Aorta (tissue), 5 donors: ENCODE results near the gene DR1. TPM values are rescaled to one million over a fixed set of nuclear protein-coding genes. Genes with fewer than 3 reads are reported as not detected.

Experiments used
- ATAC-seq: fragments of 200-7000 bp; cut with Tn5 transposase; one replicate; pipeline ENCODE4 v1.9.1; 2022; ENCODE audit warnings: moderate library complexity; ENCODE audit not compliant: low FRiP score
- DNase-seq, 2 donors: peaks; one replicate each; pipeline ENCODE4 v3.0.0-alpha.2; 2020
- H3K27ac ChIP-seq, 2 donors: one replicate each; pipeline ENCODE4 v1.5.1; 2013; ENCODE audit warnings: low read length in 2 of 2, mild to moderate bottlenecking in 2 of 2, moderate library complexity in 2 of 2, control low read depth in 1 of 2, inconsistent platforms in 1 of 2, low read depth in 1 of 2
- H3K27me3 ChIP-seq, 2 donors: one replicate each; pipeline ENCODE4 v1.6.1; 2013; ENCODE audit warnings: control low read depth in 1 of 2, low read length in 1 of 2, mild to moderate bottlenecking in 1 of 2, moderate library complexity in 1 of 2; ENCODE audit not compliant: insufficient read depth in 2 of 2, control insufficient read depth in 1 of 2
- H3K36me3 ChIP-seq, 2 donors: one replicate each; pipeline ENCODE4 v1.6.1; 2013; ENCODE audit warnings: control low read depth in 1 of 2, low read length in 1 of 2, mild to moderate bottlenecking in 1 of 2; ENCODE audit not compliant: insufficient read depth in 2 of 2, control insufficient read depth in 1 of 2
- H3K4me1 ChIP-seq, 2 donors: one replicate each; pipeline ENCODE4 v1.6.1; 2013; ENCODE audit warnings: low read length in 2 of 2, control low read depth in 1 of 2, mild to moderate bottlenecking in 1 of 2, moderate library complexity in 1 of 2; ENCODE audit not compliant: insufficient read depth in 2 of 2, control insufficient read depth in 1 of 2
- H3K4me3 ChIP-seq, 2 donors: one replicate each; pipeline ENCODE4 v1.5.1; 2013; ENCODE audit warnings: low read length in 2 of 2, control low read depth in 1 of 2, mild to moderate bottlenecking in 1 of 2
- H3K9me3 ChIP-seq: one replicate; pipeline ENCODE4 v1.6.1; 2013; ENCODE audit warnings: mild to moderate bottlenecking, low read length; ENCODE audit not compliant: control insufficient read depth
- WGBS, 2 donors: extraction: QIAGEN DNeasy Blood & Tissue Kit; methylation state at CpG; one replicate each; pipeline ENCODE4 v1.1.7; 2013; 5-methylcytosine and 5-hydroxymethylcytosine counted together
- intact Hi-C, 2 donors: fragments of 100-400 bp; cut with DNase I; formaldehyde crosslinking; loops; one replicate each; pipeline versions ENCODE4 v1.14.2 to v1.15.0; 2022
- polyA plus RNA-seq, 2 donors: library from polyadenylated mRNA; stranded (reverse); fragments of 200-250 nt; gene quantifications; one replicate each; pipeline ENCODE4 v1.2.3, GENCODE V29; 2013
- total RNA-seq, 2 donors: library from RNA; stranded (reverse); fragmentation: NEBNext Ultra II Directional; extraction: Animal tissue kit (Norgen Biotek cat#: 25700); gene quantifications; one replicate each; pipeline ENCODE4 v1.2.1, GENCODE V29; 2021
- donor health status: healthy with polysubstance abuse.
- donor health status: Bipolar disorder and iron deficiency.
- donor health status: DM: no; HTN: no; CAD: no.
- donor health status: DM: no; HTN: no; CAD: no.
- donor health status: DM: yes; HTN: yes; CAD: no.

DR1 gene
- total and polyA plus RNA-seq, 4 donors: 15.3 to 45.2 (median 33.1) TPM

DNA sequence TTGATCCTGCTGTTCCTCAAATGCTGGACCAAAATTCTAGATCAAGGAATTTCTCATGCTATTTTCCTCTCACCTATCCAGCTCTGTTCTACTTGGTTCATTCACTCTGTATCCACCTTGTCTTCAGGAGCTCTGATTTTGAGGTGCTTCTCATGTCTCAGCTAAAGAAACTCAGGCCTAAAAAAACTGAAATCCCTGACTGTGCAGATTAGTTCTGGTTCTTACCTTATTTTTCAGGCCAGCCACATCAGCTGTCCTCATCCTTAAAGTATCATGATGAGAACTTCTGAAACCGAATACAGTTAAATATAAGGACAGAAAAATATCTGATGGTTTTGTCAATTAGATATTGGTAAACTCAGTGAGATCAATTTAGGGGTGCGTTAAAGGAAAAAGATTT, 27.8 kb upstream of the DR1 start:
- H3K36me3 ChIP-seq: no peaks in the 10 kb centered on the region
- H3K27ac ChIP-seq: no peak overlapping the region
- intact Hi-C loops: no loop called here
- ATAC-seq (no peak), DNase-seq (no peak)
- no peaks in the 10 kb centered on the region for H3K9me3 ChIP-seq
- peaks cover 0 to 3% of the 10 kb centered on the region in 2 donors for H3K4me1 ChIP-seq
- H3K27me3 ChIP-seq: no peaks in the 10 kb centered on the region
- 97 to 98% methylated on average over 2 of the region's 2 CpGs for WGBS, 2 donors
- no peak overlapping the region for H3K4me3 ChIP-seq

- 97 to 99% methylated on average over 1 of the region's 1 CpG for WGBS, 2 donors
- no peak for ATAC-seq
- Histone ChIP-seq H3K4me1 (peaks cover 0 to 3% of the 10 kb centered on the region in 2 donors), H3K27ac (no peak overlapping the region), H3K27me3 (no peaks in the 10 kb centered on the region), H3K4me3 (no peak overlapping the region), H3K36me3 (no peaks in the 10 kb centered on the region), H3K9me3 (no peaks in the 10 kb centered on the region)
- intact Hi-C loops: no loop called here
- no peak for DNase-seq
Measured at GRCh38 chr1:93321720-93322119, 24.0 kb upstream of the DR1 start.

GRCh38 chr1:93322349-93322748, 23.4 kb upstream of the DR1 start:
- 87 to 88% methylated on average over 3 of the region's 3 CpGs for WGBS, 2 donors
- no peak overlapping the region for H3K4me3 ChIP-seq
- no peaks in the 10 kb centered on the region for H3K9me3 ChIP-seq
- H3K4me1 ChIP-seq: peaks cover 0 to 3% of the 10 kb centered on the region in 2 donors
- intact Hi-C loops: no loop called here
- H3K27ac ChIP-seq: no peak overlapping the region
- DNase-seq (no peak), ATAC-seq (no peak)
- no peaks in the 10 kb centered on the region for H3K36me3 ChIP-seq
- no peaks in the 10 kb centered on the region for H3K27me3 ChIP-seq

GRCh38 chr1:93323185-93323820, 22.4 kb upstream of the DR1 start:
- no peak overlapping the region for H3K4me3 ChIP-seq
- no peaks in the 10 kb centered on the region for H3K36me3 ChIP-seq
- ATAC-seq: no peak
- intact Hi-C loops: no loop called here
- H3K9me3 ChIP-seq: no peaks in the 10 kb centered on the region
- no peak overlapping the region for H3K27ac ChIP-seq
- 18 to 25% methylated on average over 3 of the region's 3 CpGs for WGBS, 2 donors
- H3K4me1 ChIP-seq: peaks cover 0 to 3% of the 10 kb centered on the region in 2 donors
- DNase-seq: no peak
- no peaks in the 10 kb centered on the region for H3K27me3 ChIP-seq

- no peak overlapping the region for H3K27ac ChIP-seq
- no peak overlapping the region for H3K4me3 ChIP-seq
- peaks cover 0 to 3% of the 10 kb centered on the region in 2 donors for H3K4me1 ChIP-seq
- DNase-seq (no peak), ATAC-seq (no peak)
- no peaks in the 10 kb centered on the region for H3K36me3 ChIP-seq
- WGBS, 2 donors: 67 to 72% methylated on average over 8 of the region's 8 CpGs
- H3K27me3 ChIP-seq: no peaks in the 10 kb centered on the region
- H3K9me3 ChIP-seq: no peaks in the 10 kb centered on the region
- intact Hi-C loops: no loop called here
Measured at GRCh38 chr1:93324486-93325464, 20.9 kb upstream of the DR1 start.

DNA sequence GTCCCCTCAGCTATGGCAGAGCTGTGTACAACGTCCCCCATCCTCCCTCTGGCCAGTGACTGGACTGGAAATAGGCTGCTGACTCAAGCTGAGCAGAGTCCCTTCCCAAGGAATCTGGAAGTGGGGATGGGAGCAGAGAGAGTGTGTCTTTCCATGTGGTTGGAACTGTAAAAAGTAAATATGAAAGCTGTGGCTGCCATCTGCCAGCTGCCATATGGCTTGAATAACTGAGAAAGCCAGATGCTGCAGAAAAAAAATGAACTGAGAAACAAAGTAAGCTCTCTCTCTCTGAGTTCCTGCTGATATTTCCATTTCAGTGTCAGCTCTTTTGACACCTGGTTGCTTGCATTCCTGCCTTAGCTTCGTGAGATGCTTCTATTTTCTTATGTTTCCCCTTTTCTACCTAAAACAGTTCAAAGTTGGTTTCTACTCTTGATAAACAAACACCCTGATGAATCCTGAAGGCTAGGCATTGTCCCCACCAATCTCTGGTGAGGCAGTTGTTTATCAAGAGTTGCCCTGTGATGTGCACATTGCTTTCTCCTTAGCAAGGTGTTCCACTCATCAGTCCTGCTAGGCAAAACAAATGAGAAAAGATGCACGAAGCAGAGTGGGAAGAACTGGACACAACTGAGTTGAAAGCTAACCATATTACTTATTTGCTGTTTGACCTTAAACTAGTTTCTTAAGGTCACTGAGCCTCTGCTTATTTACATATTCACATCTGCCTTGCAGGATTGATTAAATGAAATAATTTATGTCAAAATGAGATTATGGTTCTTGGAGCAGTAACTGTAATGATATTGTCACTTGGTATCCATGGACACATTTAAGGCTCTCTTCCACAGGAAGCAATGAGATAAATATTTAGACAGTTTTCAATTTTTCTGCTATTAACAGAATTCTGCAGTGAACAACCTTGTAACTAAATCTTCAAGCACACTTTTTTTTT, 16.6 kb upstream of the DR1 start:
- 55 to 62% methylated on average over 3 of the region's 3 CpGs for WGBS, 2 donors
- H3K9me3 ChIP-seq: no peaks in the 10 kb centered on the region
- DNase-seq (no peak), ATAC-seq (no peak)
- H3K36me3 ChIP-seq: no peaks in the 10 kb centered on the region
- no peak overlapping the region for H3K4me3 ChIP-seq
- intact Hi-C loops: no loop called here
- no peaks in the 10 kb centered on the region for H3K27me3 ChIP-seq
- H3K27ac ChIP-seq: no peak overlapping the region
- no peaks in the 10 kb centered on the region for H3K4me1 ChIP-seq

- no peaks in the 10 kb centered on the region for H3K36me3 ChIP-seq
- intact Hi-C loops: no loop called here
- H3K4me1 ChIP-seq: no peaks in the 10 kb centered on the region
- no peak overlapping the region for H3K4me3 ChIP-seq
- no peak overlapping the region for H3K27ac ChIP-seq
- H3K27me3 ChIP-seq: no peaks in the 10 kb centered on the region
- ATAC-seq (no peak), DNase-seq (no peak)
- no peaks in the 10 kb centered on the region for H3K9me3 ChIP-seq
- WGBS, 2 donors: 68 to 78% methylated on average over 1 of the region's 1 CpG
Measured at GRCh38 chr1:93330196-93330595, 15.5 kb upstream of the DR1 start.

DNA sequence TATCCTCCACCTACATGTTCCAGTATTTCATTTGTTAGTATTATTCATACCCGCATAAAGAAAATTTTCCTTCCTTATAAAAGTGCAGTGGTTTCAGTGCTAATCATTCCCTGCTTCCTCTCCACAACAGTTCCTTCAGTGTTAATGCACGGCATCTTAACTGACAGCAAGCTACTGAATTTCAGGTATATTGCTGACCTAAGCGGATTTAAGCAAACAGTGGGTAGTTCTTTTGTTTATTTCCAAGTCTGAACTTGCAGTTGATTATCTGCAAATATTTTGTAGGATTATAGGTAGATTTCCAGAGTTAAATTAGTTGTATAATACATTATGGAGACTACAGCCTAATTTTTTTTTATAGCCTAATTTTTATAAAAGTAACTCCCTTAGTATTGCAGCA, 15.1 kb upstream of the DR1 start:
- WGBS, 2 donors: 85 to 90% methylated on average over 3 of the region's 3 CpGs
- Histone ChIP-seq H3K27me3 (no peaks in the 10 kb centered on the region), H3K4me3 (no peak overlapping the region), H3K9me3 (no peaks in the 10 kb centered on the region), H3K4me1 (no peaks in the 10 kb centered on the region), H3K36me3 (no peaks in the 10 kb centered on the region), H3K27ac (no peak overlapping the region)
- ATAC-seq (no peak), DNase-seq (no peak)
- intact Hi-C loops: no loop called here
